SKM-1 treated with dmso at 0.1 percent for 144 hours (cell line): Measurements from ENCODE around the gene ZGLP1.
A peak's percentile ranks its signal among the peaks of the same experiment; 100 is the strongest.

ENCODE experiments used
- DNase-seq: peaks from one replicate; lab custom pipeline; 2025; ENCODE audit not compliant: unreplicated experiment; lab: John Stamatoyannopoulos, UW

ZGLP1 gene

DNA sequence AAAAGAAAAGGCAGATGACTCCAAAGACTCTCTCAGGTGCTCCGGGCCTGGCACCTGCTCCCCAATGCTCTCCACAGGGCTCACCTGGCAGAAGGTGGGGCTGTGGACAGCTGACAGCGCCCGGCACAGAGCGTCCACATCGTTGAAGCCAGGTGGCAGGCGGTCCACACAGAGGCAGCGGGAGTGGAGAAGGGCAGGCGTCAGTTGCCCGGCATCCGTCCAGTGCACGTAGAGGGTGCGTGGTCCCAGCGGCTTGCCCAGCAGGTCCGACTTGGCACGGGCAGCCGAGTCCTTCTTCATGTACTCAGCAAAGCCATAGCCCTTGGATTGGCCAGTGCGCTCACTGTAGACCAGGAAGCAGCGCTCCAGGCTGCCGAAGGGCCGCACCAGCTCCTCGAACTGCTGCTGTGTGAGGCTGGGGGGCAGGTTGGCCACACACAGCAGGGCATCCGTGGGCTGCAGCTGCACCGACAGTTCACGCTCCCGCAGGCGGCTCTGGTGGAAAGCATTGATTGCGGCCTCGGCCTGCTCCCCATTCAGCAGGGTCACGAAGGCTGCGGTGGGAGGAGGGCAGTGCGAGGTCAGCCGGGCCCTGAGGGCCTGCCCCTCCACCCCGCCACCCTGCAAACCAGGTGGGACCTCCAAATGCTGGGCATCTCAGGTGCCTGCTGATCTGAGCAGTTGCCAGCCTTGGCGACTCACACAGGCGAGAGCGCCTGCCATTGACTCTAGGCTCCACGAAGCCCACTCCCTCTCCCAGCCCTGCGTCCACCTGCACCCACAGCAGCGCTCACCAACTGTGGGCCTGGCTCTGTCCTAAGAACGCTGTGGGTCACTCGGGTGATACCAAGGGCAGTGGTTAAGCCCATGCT lies 19.2 kb upstream of the ZGLP1 start:
- DNase-seq, result no peak

GRCh38 chr19:10327793-10328192 lies 18.2 kb upstream of the ZGLP1 start:
- no peak for DNase-seq

DNA sequence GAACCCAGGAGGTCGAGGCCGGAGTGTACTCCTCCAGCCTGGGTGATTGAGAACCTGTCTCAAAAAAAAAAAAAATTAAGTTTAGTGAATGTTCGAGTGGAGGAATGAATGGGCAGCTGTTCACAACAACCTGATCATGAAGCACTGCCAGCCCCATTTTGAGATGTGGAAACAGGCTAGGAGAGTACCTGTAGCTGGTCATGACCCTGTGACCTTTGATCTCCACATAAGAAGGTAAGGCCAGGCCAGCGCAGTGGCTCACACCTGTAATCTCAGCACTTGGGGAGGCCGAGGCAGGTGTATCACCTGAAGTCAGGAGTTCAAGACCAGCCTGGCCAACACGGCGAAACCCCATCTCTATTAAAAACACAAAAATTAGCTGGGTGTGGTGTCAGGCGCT lies 16.1 kb upstream of the ZGLP1 start:
- no peak for DNase-seq

DNA sequence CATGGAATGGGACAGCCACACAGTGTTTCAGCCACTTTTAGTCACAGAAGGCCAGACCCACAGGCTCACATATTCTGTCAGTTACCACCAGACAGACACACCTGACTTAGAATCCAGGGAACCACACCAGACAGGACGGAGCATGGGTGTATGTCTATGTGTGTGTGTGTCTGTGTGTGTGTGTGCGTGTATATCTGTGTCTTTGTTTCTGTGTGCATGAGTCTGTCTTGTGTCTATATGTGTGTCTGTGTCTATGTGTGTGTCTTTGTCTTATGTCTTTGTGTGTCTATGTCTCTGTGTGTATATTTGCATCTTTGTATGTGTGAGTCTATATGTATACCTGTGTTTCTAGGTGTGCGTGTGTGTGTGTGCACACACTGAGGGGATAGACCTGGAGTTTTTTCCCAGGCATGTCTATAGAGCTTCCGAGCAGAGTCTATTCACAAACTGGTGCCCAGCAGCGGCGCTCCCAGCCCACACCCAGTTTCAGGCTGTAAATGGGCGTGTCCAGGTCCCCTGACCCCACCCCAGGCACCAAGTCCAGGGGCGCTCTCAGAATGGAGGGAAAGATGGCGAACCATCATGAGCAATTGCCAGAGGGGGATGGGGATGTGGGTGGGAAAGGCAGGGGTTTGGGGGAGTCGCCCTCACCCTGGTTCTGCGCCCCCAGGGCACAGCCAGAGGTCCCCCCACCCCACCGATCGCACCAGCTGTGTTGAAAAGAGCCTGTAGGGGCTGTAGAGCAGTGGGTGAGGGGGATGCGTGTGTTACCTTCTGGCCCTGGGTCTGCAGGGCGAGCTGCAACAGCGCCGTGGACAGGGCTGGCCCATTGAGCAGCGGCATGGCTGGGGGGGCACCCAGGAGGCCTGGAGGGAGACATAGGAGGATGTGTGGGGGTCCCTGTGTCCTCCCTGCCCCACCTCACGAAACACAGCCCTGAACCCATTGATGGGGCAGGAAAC lies 12.5 kb upstream of the ZGLP1 start:
- DNase-seq, result no peak

- no peak for DNase-seq
These were observed 11.8 kb upstream of the ZGLP1 start for GRCh38 chr19:10321417-10321797.

DNA sequence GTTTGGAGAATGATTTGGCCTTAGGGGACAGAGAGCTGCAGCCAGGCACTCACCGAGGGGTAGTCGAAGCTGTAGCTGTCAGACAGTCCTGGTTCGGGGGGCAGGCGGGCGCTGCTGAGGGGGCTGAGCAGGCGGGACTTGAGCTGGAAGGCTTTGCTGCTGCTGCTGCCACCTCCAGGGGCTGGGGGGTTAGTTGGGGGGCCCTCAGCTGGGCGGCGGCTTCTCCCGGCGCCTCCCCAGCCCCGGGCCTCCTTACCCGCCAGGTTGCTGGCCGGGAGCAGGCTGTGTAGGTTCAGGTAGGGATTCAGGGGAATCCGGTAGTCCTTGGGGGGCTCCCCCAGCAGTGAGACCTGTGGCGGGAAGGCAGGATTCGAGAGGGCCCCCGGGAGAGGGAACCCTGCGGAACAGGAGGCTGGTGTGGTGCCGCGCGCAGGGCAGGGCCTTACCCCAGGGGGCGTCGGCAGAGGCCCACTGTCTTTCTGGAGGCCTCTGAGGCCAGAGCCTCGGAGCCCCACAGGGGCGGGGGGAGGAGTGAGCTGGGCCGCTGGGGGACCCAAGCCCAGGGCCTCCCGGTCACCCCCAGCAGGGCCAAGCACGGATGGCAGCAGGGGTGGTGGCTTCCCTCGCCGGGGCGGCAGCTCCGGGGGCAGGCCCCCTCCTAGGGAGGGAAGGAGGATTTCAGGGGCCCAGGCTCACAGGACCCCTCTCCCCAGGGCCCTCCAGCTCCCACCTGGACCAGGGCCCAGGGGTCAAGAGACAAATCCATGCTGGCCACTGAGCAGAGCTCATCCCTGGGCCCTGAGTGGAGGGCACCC lies 11.2 kb upstream of the ZGLP1 start:
- no peak for DNase-seq

- no peak for DNase-seq
These were observed 9.4 kb upstream of the ZGLP1 start for GRCh38 chr19:10318807-10319682.

- DNase-seq, result no peak
These were observed 8.3 kb upstream of the ZGLP1 start for GRCh38 chr19:10317857-10318462.

- DNase-seq, result no peak
These were observed 7.6 kb upstream of the ZGLP1 start for GRCh38 chr19:10317045-10317856.

GRCh38 chr19:10316229-10317044 lies 6.8 kb upstream of the ZGLP1 start:
- DNase-seq, result no peak

GRCh38 chr19:10315335-10316214 lies 6.0 kb upstream of the ZGLP1 start, which contains the start of gene FDX2:
Gene FDX2, minus strand, starts transcription at chr19:10316015. Its CDS starts 19 bp downstream, at chr19:10315996.
- DNase-seq, result peak; percentile 49

DNA sequence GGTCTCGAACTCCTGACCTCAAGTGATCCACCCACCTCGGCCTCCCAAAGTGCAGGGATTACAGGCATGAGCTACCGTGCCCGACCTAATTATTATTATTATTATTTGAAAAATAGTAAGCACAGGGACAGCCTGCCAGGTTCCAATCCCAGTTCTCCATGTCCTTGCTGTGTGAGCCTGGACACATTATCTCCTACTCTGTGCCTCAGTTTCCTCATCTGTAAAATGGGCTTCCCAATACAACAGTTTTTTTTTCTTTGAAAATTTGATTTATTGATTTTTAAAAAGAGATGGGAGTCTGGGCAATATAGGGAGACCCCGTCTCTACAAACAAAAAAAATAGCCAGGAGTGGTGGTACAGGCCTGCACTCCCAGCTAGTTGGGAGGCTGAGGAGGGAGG lies 3.3 kb downstream of the ZGLP1 start:
- no peak for DNase-seq

DNA sequence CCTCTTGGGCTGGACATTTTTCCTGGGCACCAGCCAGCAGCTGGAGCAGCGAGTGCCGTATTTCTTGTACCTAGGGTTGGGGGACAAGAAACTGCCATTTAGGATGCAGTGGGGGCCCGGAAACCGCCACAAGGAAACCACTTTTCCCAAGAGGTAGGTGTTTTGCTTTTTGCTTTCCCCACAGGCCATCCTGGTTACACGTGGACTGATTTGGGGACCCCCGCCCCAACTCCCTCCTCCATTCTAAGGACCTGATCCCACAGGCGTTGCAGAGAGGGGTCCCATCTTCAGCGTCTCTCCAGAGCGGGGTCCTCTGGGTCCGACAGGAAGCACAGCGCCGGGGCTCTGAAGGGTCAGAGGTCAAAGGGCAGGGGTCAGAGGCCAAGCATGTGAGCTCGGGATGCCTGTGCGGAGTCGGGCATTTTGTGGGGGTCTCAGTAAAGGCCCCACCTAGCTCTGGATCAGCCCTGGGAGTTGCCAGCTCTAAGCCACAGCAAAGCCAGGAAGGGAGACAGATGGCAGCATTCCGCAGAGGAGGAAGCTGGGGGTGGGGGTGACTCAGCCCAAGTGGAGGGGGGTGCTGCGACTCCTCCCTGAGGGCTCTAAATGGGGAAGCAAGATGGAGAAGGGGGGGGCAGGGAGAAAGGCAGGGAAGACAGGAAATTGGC lies 4.3 kb downstream of the ZGLP1 start:
- peak; percentile 52 for DNase-seq

GRCh38 chr19:10299545-10300458 lies 9.8 kb downstream of the ZGLP1 start:
- peak; percentile 67 for DNase-seq

DNA sequence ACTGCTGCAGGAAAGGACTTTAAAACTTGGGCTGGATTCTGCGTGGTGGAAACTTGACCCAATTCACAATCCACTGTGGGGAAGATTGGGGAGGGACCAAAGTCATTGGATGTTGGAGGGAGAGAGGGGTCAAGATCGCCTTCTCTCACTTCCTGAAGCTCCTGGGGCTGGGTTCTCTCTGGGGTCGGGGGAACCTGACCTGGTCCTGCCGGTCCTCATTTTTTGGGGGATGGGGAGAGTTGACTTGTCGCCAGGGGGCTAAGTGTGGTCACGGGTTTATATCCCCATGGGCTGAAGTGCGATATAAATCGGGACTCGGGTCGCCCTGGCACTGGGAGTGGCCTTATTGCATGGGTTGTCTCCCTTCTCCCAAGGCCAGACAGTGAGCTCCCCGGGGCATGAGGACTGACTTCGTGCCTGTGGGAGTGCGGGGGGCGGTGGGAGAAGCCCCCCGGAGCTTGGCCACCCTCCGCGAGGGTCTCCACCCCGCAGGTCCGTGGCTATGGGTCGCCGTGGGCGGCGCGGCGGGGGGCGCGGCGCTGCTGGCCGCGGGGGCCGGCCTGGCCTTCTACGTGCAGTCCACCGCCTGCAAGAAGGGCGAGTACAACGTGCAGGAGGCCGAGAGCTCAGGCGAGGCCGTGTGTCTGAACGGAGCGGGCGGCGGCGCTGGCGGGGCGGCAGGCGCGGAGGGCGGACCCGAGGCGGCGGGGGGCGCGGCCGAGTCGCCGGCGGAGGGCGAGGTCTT lies 13.6 kb downstream of the ZGLP1 start:
- DNase-seq, result no peak
